ENCODE measurements around the gene WSB2. TPM values are rescaled to one million over a fixed set of nuclear protein-coding genes. Genes with fewer than 3 reads are reported as not detected.

Gene WSB2
- total and polyA plus RNA-seq, 10 of the 15 experiments (the other 5 are each of a cell fraction or from before 2014, with no cell fraction given): 18.3 to 82.6 (median 43.7) TPM

DNA sequence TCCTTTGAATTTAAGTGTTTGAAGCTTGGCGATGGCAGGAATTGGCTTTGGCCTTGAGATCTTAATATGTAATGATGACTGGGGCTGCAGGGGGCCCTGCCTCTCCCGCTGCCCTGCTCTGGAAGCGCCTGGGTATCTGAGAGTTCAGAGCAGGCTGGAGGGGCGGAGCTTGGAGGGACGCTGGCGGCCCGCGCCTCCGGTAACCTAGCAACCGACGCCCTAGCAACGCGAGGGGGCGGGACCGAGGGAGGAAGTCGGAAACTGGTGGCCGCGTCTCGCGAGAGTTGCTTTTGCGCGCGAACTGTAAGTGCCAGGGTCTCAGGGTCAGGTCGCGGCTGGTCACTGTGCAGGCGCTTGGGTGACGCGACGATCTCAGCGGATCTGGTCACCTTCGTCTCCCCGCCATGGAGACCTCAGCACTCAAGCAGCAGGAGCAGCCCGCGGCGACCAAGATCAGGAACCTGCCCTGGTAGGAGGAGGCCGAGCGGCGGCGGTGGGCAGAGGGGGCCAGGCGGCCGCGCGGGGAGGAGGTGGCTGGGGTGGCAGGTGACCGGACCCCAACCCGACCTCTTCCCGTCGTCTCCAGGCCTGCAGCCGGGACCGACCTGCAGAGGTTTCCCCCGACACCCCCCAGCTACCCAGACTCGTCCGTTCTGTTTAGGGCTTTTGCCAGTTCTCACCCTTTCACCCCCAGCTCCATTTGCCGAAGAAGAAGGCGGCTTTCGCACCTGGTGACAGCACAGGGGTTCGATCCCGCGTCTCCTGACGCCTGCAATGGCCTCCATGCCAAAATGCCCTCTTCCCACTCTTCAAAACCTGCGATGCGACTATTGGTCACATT, 44.3 kb downstream of the WSB2 start, which contains the start of gene RFC5 (continued):
- TF ChIP-seq RB1 (IDR thresholded peaks at IDR 0.05; ENCODE audit: borderline replicate concordance): peak; percentile 99
- TF ChIP-seq, protein P1, sequence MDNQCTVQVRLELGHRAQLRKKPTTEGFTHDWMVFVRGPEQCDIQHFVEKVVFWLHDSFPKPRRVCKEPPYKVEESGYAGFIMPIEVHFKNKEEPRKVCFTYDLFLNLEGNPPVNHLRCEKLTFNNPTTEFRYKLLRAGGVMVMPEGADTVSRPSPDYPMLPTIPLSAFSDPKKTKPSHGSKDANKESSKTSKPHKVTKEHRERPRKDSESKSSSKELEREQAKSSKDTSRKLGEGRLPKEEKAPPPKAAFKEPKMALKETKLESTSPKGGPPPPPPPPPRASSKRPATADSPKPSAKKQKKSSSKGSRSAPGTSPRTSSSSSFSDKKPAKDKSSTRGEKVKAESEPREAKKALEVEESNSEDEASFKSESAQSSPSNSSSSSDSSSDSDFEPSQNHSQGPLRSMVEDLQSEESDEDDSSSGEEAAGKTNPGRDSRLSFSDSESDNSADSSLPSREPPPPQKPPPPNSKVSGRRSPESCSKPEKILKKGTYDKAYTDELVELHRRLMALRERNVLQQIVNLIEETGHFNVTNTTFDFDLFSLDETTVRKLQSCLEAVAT (IDR thresholded peaks at IDR 0.05): no peak
- no peak for TF ChIP-seq ETV6 (conservative IDR thresholded peaks at IDR 0.05 in 1 of 2, IDR thresholded peaks at IDR 0.05 in 1 of 2; ENCODE audit: borderline replicate concordance in 1 of 2, low read depth in 1 of 2)
- no peak for TF ChIP-seq WRNIP1 (IDR thresholded peaks at IDR 0.05; ENCODE audit: borderline replicate concordance, low read depth, low read length)
- TF ChIP-seq CBFB (IDR thresholded peaks at IDR 0.05; ENCODE audit: low read depth): peak; percentile 97
- TF ChIP-seq, protein P2, sequence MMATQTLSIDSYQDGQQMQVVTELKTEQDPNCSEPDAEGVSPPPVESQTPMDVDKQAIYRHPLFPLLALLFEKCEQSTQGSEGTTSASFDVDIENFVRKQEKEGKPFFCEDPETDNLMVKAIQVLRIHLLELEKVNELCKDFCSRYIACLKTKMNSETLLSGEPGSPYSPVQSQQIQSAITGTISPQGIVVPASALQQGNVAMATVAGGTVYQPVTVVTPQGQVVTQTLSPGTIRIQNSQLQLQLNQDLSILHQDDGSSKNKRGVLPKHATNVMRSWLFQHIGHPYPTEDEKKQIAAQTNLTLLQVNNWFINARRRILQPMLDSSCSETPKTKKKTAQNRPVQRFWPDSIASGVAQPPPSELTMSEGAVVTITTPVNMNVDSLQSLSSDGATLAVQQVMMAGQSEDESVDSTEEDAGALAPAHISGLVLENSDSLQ (IDR thresholded peaks at IDR 0.05): peak; percentile 63; the same call in 1 of the 2 replicates
- TF ChIP-seq, protein P3, sequence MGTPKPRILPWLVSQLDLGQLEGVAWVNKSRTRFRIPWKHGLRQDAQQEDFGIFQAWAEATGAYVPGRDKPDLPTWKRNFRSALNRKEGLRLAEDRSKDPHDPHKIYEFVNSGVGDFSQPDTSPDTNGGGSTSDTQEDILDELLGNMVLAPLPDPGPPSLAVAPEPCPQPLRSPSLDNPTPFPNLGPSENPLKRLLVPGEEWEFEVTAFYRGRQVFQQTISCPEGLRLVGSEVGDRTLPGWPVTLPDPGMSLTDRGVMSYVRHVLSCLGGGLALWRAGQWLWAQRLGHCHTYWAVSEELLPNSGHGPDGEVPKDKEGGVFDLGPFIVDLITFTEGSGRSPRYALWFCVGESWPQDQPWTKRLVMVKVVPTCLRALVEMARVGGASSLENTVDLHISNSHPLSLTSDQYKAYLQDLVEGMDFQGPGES (IDR thresholded peaks at IDR 0.05): peak; percentile 24; the same call in 1 of the 2 replicates
- no peak for TF ChIP-seq SMAD1 (IDR thresholded peaks at IDR 0.05; ENCODE audit: low read depth, partially characterized antibody)
- TF ChIP-seq EED (IDR thresholded peaks at IDR 0.05; ENCODE audit: low read depth): no peak
- TF ChIP-seq, protein P4, sequence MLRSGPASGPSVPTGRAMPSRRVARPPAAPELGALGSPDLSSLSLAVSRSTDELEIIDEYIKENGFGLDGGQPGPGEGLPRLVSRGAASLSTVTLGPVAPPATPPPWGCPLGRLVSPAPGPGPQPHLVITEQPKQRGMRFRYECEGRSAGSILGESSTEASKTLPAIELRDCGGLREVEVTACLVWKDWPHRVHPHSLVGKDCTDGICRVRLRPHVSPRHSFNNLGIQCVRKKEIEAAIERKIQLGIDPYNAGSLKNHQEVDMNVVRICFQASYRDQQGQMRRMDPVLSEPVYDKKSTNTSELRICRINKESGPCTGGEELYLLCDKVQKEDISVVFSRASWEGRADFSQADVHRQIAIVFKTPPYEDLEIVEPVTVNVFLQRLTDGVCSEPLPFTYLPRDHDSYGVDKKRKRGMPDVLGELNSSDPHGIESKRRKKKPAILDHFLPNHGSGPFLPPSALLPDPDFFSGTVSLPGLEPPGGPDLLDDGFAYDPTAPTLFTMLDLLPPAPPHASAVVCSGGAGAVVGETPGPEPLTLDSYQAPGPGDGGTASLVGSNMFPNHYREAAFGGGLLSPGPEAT (IDR thresholded peaks at IDR 0.05; ENCODE audit: low read depth): peak; percentile 70
- no peak for TF ChIP-seq HCFC1 (IDR thresholded peaks at IDR 0.05; ENCODE audit: low read length)
- TF ChIP-seq, protein P5, sequence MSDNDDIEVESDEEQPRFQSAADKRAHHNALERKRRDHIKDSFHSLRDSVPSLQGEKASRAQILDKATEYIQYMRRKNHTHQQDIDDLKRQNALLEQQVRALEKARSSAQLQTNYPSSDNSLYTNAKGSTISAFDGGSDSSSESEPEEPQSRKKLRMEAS (IDR thresholded peaks at IDR 0.05; ENCODE audit: low read depth, low read length): peak; percentile 44; the same call in 1 of the 2 replicates
- TF ChIP-seq CREB1 (IDR thresholded peaks at IDR 0.05; ENCODE audit: low read depth): peak; percentile 64; the same call in 1 of the 2 replicates
- TF ChIP-seq MXI1 (IDR thresholded peaks at IDR 0.05; ENCODE audit: low read depth, low read length): peak; percentile 100
- TF ChIP-seq, protein P6, sequence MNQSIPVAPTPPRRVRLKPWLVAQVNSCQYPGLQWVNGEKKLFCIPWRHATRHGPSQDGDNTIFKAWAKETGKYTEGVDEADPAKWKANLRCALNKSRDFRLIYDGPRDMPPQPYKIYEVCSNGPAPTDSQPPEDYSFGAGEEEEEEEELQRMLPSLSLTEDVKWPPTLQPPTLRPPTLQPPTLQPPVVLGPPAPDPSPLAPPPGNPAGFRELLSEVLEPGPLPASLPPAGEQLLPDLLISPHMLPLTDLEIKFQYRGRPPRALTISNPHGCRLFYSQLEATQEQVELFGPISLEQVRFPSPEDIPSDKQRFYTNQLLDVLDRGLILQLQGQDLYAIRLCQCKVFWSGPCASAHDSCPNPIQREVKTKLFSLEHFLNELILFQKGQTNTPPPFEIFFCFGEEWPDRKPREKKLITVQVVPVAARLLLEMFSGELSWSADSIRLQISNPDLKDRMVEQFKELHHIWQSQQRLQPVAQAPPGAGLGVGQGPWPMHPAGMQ (IDR thresholded peaks at IDR 0.05; ENCODE audit: borderline replicate concordance): peak; percentile 90
- TF ChIP-seq, protein P7, sequence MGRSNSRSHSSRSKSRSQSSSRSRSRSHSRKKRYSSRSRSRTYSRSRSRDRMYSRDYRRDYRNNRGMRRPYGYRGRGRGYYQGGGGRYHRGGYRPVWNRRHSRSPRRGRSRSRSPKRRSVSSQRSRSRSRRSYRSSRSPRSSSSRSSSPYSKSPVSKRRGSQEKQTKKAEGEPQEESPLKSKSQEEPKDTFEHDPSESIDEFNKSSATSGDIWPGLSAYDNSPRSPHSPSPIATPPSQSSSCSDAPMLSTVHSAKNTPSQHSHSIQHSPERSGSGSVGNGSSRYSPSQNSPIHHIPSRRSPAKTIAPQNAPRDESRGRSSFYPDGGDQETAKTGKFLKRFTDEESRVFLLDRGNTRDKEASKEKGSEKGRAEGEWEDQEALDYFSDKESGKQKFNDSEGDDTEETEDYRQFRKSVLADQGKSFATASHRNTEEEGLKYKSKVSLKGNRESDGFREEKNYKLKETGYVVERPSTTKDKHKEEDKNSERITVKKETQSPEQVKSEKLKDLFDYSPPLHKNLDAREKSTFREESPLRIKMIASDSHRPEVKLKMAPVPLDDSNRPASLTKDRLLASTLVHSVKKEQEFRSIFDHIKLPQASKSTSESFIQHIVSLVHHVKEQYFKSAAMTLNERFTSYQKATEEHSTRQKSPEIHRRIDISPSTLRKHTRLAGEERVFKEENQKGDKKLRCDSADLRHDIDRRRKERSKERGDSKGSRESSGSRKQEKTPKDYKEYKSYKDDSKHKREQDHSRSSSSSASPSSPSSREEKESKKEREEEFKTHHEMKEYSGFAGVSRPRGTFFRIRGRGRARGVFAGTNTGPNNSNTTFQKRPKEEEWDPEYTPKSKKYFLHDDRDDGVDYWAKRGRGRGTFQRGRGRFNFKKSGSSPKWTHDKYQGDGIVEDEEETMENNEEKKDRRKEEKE (IDR thresholded peaks at IDR 0.05): no peak
- peak; percentile 31; the same call in 1 of the 2 replicates for TF ChIP-seq IKZF1 (conservative IDR thresholded peaks at IDR 0.05)
- TF ChIP-seq NFYB (IDR thresholded peaks at IDR 0.05; ENCODE audit: insufficient read depth, low read depth, low read length): no peak
- TF ChIP-seq SP1 (IDR thresholded peaks at IDR 0.05; ENCODE audit: low read depth, low read length): peak; percentile 58
